ENCODE results near the gene AMBP.
"Not testable (repeated sequence)": the region's sequence is repeated elsewhere in the genome, so short reads cannot be mapped to it uniquely, and the experiment has no call there.

The AMBP gene

DNA sequence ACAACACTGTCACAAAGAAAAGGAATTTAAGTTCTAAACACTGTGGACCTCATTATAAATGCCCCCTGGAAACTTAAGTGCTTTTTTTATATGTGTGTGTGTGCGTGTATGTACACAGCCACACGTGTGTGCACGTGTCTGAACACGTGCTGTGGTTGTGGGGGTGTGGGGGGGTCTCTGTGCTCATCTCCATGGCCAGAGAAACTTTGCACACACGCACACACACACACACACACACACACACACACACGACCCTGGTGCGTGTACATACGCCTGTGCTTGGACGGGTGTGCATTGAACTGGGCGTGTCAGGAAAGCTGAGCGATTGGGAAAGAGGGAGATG, 27.9 kb downstream of the AMBP start:
- DNase-seq: no peak

GRCh38 chr9:114049441-114050225, 28.5 kb downstream of the AMBP start:
- DNase-seq: no peak

GRCh38 chr9:114048533-114049415, 29.3 kb downstream of the AMBP start:
- DNase-seq: no peak

GRCh38 chr9:114047717-114048116, 30.4 kb downstream of the AMBP start:
- DNase-seq: no peak

GRCh38 chr9:114046875-114047274, 31.2 kb downstream of the AMBP start:
- DNase-seq: no peak

DNA sequence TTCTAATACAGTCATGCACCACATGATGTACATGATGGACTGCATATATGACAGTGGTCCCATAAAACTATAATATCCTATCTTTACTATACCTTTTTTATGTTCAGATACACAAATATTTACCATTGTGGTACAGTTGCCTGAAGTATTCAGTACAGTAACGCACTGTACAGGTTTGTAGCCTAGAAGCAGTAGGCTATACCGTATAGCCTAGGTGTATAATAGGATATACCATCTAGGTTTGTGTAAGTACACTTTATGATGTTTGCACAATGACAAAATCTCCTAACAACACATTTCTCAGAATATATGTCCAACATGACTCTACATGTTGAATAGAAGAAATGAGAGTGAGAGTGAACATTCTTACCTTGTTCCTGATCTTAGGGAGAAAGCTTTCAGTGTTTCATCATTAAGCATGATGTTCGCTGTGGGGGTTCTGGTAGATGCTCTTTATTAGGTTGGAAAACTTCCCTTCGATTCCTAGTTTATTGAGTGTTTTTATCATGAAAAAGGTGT, 31.8 kb downstream of the AMBP start:
- DNase-seq: no peak

DNA sequence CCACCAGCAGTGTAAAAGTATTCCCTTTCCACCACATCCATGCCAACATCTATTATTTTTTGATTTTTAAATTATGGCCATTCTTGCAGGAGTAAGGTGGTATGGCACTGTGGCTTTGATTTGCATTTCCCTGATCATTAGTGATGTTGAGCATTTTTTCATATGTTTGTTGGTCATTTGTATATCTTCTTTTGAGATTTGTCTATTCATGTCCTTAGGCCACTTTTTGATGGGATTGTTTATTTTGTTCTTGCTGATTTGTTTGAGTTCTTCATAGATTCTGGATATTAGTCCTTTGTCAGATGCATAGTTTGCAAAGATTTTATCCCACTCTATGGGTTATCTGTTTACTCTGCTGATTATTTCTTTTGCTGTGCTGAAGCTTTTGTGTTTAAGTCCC, 34.4 kb downstream of the AMBP start:
- DNase-seq: not testable (repeated sequence)

GRCh38 chr9:114039484-114039883, 38.6 kb downstream of the AMBP start:
- DNase-seq: no peak

GRCh38 chr9:114038724-114039313, 39.3 kb downstream of the AMBP start:
- no peak for DNase-seq

DNA sequence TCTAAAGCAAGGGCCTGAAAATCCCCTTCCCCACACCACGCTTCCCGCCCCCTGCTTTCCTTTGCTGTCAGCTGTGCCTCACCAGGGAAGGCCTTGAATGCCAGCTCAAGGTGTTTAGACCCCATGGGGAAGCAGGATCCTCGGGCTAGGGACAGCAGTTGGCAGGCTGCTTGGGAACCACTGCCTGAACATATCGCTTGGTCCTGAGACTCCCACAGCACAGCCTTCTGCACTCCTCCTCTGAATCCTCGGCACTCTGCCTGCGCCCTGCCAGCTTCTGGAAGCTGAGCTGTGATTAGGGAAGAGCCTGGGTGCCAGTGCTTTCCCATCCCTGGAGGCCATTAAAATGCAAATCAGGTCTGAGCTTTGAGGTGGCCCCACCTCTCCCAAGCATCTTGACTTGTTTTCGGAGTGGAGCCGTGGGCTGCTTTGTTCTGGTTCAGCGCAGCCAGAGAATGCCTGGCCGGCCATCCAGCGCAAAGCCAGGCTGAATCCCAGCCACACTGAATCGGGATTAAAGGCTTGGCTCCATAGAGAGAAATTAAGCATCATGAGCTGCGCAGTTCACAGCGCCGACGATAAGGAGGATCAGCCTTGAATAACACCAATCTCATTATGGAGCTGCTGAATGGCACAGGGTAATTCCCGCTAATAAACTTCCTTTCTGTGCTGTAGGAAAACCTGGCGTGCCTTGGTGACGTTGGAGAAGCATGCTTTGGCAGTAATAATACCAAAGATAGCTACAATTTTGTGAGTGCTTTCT, 40.0 kb downstream of the AMBP start:
- DNase-seq: no peak

DNA sequence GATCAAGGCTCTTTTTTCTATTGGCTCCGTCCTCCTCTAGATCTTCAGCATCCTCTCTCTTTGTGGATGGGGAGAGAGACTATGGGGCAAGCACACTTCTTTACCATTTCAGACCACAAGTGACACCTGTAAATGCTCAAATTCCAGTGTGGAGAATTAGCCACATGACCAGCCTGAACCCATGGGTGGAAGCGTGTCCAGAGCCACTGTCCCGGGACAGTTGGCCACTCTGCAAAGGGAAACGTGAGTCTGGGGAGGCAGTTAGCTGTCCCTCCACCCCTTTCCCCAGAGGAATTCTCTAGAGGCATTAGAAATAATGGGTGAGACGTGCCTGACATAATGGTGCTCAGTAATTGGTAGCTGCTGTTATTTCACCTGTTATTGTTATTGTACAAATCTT, 40.9 kb downstream of the AMBP start:
- DNase-seq: no peak

- DNase-seq: no peak
Measured at GRCh38 chr9:114035845-114036801, 42.0 kb downstream of the AMBP start.

- DNase-seq: no peak
Measured at GRCh38 chr9:114035221-114035844, 42.8 kb downstream of the AMBP start.

DNA sequence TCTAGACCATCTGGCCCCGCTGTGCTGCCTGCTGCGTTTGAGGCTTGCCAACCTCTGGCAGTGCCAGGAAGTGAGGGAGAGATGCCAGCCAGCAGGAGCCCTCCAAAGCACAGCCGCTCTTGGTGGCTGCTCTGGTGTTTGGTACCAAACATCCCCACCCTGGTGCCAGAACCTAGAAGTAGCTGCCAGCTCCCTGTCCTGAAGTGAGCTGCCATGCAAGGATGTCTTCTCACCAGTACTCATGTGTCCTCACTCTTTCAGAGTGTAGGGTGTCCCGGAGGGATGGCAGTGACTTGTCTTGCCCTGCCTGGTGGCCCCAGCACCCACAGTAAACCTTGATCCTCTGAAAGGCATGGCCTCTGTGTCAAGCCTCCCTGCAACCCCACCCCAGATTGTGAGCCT, 43.4 kb downstream of the AMBP start:
- no peak for DNase-seq

GRCh38 chr9:114034196-114034595, 43.9 kb downstream of the AMBP start:
- DNase-seq: no peak

DNA sequence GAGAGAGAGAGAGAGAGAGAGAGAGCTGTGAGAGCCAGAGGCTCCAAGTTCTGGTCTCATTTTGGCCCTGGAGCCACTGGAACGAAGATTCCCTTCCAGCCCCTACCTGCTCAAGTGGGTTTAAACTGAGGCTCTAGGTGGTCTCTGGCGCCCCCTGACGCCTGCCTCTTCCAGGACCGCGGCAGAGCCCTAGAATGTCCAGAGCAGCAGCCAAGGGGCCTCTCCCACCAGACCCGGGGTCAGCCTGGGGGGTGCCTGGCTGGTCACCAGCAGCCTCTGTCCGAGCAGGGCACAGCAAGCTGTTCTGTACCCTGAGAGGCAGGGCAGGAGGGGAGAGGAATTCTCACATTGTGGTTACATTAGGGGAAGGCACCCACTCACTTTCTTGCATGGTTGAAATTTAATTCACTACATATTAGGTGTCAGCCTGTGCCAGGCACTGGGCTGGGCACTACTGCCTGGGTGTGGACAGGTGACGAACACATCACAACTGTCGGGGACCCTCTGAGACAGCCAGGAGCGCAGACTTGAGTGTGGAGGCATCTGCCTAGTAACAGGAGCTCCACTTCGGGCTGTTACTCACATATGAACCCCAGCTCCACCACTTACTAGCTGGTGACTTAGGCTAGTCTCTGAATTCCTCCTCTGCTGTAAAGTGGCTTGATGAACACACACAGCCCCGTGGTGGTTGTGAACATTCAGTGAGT, 44.5 kb downstream of the AMBP start:
- DNase-seq: no peak

DNA sequence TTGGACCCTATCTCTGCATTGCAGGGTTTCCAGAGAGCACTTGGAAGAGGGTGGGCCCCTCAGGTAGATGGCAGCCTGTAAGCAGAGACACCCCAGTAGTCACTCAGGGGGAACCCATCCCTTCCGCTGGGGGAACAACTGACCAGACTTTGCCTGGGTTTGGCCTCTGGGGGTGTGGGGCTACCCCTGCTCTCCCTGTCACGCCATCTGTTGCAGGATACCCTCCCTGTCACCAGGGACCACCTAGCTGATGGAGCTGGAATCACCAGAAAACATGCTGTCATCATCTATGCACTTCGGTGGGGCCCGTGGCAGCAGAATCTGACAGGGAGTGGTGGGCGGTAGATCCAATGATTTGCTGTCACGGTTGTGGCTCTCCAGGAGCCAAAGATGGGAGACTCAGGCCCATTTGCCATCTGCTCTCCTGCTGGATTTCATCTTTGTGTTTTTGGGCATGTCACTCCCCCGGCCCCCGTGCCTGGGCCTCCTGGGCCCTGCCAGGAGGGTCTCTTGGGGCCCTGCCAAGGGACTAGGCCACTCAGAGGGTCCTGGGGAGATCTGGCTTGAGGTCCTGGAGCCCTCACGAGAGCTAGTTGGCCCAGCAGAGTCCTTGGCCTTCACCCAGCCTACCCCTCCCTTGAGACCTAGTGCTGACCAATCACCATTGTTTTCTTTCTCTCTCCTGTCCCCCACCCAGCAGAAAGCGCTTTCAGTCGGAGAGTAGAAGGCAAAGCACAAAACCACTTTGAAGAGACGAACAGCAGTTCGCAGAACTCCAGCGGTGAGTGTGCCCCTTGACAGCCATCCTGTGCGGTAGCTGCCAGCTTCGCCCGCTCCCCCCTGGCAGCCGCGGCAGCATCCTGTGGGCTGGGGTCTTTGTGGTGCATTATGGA, 45.9 kb downstream of the AMBP start:
- DNase-seq: no peak

- DNase-seq: no peak
Measured at GRCh38 chr9:114031037-114031630, 47.0 kb downstream of the AMBP start.

DNA sequence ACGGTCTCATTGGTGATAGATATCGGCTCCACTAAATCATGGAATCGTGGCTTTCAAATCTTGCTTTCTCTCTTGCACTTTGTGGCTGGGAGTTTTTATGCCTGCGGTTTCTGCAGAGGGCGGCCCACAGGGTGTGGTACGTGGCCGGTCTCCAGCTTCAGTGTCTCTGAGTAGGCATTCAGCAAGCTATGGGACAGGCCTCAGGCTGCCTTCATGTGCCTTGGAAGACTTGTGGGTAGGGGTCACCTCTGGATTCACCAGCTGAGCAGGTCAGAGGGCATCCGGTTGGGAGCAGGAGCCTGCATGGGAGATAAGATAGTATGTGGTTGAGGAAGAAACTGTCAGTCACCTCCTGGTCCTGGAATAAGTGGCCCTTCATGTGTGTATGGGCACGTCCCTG, 47.7 kb downstream of the AMBP start:
- DNase-seq: no peak

All from SIG-M5 (cell line).